Sigmoid colon (tissue), 4 donors: ENCODE data around the gene RGS7.

Source experiments
- CTCF ChIP-seq, 4 experiments: fragments of 450-650 bp in 3 of 4; fragments of 200-600 bp in 1 of 4; IDR thresholded peaks; one replicate each; pipeline ENCODE4 v1.5.1; 2016 to 2019; ENCODE audit warnings: antibody characterized with exemption in 4 of 4, mild to moderate bottlenecking in 3 of 4, moderate library complexity in 2 of 4
- EP300 ChIP-seq, 4 donors: sonication (generic); formaldehyde crosslinking; IDR thresholded peaks; one replicate each; pipeline ENCODE4 v1.6.1; 2017; ENCODE audit warnings: antibody characterized with exemption in 4 of 4

- TF ChIP-seq EP300 (IDR thresholded peaks at IDR 0.05), result no peak
- no peak for TF ChIP-seq CTCF (IDR thresholded peaks at IDR 0.05)
Measured at GRCh38 chr1:240768979-240769378, 588.0 kb downstream of the RGS7 start.
